GM23338 (cell line): Measurements from ENCODE around the gene DPP10. TPM values are rescaled to one million over a fixed set of nuclear protein-coding genes. Genes with fewer than 3 reads are reported as not detected.

Source experiments
- ATAC-seq: fragments of 200-7000 bp; cut with Tn5 transposase; 3 replicates; pipeline ENCODE4 v1.9.1; 2020
- DNase-seq: peaks from one replicate; pipeline ENCODE4 v3.0.0-alpha.2; 2015; ENCODE audit warnings: low spot score
- H2AFZ ChIP-seq: fragments of 200-600 bp; sonication (generic); 2 replicates; pipeline ENCODE4 v1.8.0; 2016; ENCODE audit warnings: antibody characterized with exemption, mild to moderate bottlenecking, moderate library complexity
- H3F3A ChIP-seq: fragments of 200-600 bp; sonication (generic); replicated peaks from 2 replicates; pipeline ENCODE4 v1.8.0; 2017; ENCODE audit warnings: antibody characterized with exemption, mixed run types, low read depth
- H3K27ac ChIP-seq: fragments of 200-600 bp; sonication (generic); 2 replicates; pipeline ENCODE4 v1.6.1; 2016; ENCODE audit warnings: low read depth
- H3K27me3 ChIP-seq: fragments of 200-600 bp; sonication (generic); 2 replicates; pipeline ENCODE4 v1.8.0; 2016; ENCODE audit warnings: mild to moderate bottlenecking, mixed run types, moderate library complexity; ENCODE audit not compliant: insufficient read depth
- H3K36me3 ChIP-seq: fragments of 200-600 bp; sonication (generic); 2 replicates; pipeline ENCODE4 v1.8.0; 2016; ENCODE audit warnings: mild to moderate bottlenecking; ENCODE audit not compliant: insufficient read depth
- H3K4me1 ChIP-seq: fragments of 200-600 bp; sonication (generic); 2 replicates; pipeline ENCODE4 v1.8.0; 2016; ENCODE audit warnings: mild to moderate bottlenecking, moderate library complexity; ENCODE audit not compliant: insufficient read depth
- H3K4me2 ChIP-seq: fragments of 200-600 bp; sonication (generic); 2 replicates; pipeline ENCODE4 v1.7.1; 2017; ENCODE audit warnings: mixed run types
- H3K4me3 ChIP-seq: fragments of 200-600 bp; sonication (generic); 2 replicates; pipeline ENCODE4 v1.6.1; 2016; ENCODE audit warnings: mixed run types
- H3K79me2 ChIP-seq: fragments of 200-600 bp; sonication (generic); replicated peaks from 2 replicates; pipeline ENCODE4 v1.8.0; 2017; ENCODE audit warnings: mild to moderate bottlenecking; ENCODE audit not compliant: insufficient read depth
- H3K9me2 ChIP-seq: fragments of 200-600 bp; sonication (generic); 2 replicates; pipeline ENCODE4 v1.8.0; 2017; ENCODE audit not compliant: insufficient read depth
- H4K20me1 ChIP-seq: fragments of 200-600 bp; sonication (generic); replicated peaks from 2 replicates; pipeline ENCODE4 v1.8.0; 2017; ENCODE audit warnings: mild to moderate bottlenecking; ENCODE audit not compliant: insufficient read depth
- H3K27ac Mint-ChIP-seq: 2 replicates; pipeline ENCODE4 v1.8.0; 2020; ENCODE audit warnings: inconsistent platforms, mild to moderate bottlenecking, moderate library complexity, mixed read lengths
- H3K27me3 Mint-ChIP-seq: 3 replicates; pipeline ENCODE4 v1.8.0; 2022; ENCODE audit warnings: low read depth, mild to moderate bottlenecking, moderate library complexity, mixed read lengths, inconsistent platforms; ENCODE audit not compliant: insufficient read depth, poor library complexity
- H3K36me3 Mint-ChIP-seq: 3 replicates; pipeline ENCODE4 v1.8.0; 2021; ENCODE audit warnings: low read depth, mild to moderate bottlenecking, inconsistent platforms, moderate library complexity, mixed read lengths
- H3K4me1 Mint-ChIP-seq: 3 replicates; pipeline ENCODE4 v1.8.0; 2020; ENCODE audit warnings: mild to moderate bottlenecking, inconsistent platforms, mixed read lengths
- H3K4me3 Mint-ChIP-seq: 3 replicates; pipeline ENCODE4 v1.8.0; 2021; ENCODE audit warnings: moderate library complexity, mild to moderate bottlenecking, inconsistent platforms, mixed read lengths
- H3K9me3 Mint-ChIP-seq: 3 replicates; pipeline ENCODE4 v1.8.0; 2020; ENCODE audit warnings: moderate library complexity, mild to moderate bottlenecking, inconsistent platforms, mixed read lengths
- CREB1 ChIP-seq: fragments of 250-450 bp; sonication (Bioruptor Pico); IDR thresholded peaks from 2 replicates; pipeline ENCODE4 v1.5.0; 2020; ENCODE audit warnings: low read depth, mild to moderate bottlenecking, moderate library complexity
- EZH2 ChIP-seq: fragments of 200-600 bp; sonication (generic); IDR thresholded peaks from one replicate; pipeline ENCODE4 v1.8.0; 2017; ENCODE audit warnings: antibody characterized with exemption, mild to moderate bottlenecking, low read depth; ENCODE audit not compliant: unreplicated experiment
- EZH2phosphoT487 ChIP-seq: fragments of 200-600 bp; sonication (generic); IDR thresholded peaks from one replicate; pipeline ENCODE4 v1.8.1; 2018; ENCODE audit warnings: antibody characterized with exemption; ENCODE audit not compliant: unreplicated experiment
- JUNB ChIP-seq: IDR thresholded peaks from one replicate; pipeline ENCODE4 v1.6.1; 2016; ENCODE audit warnings: antibody characterized with exemption; ENCODE audit not compliant: unreplicated experiment
- NANOG ChIP-seq: IDR thresholded peaks from 2 replicates; pipeline ENCODE4 v1.6.1; 2016; ENCODE audit warnings: antibody characterized with exemption, borderline replicate concordance
- POLR2AphosphoS5 ChIP-seq: IDR thresholded peaks from 2 replicates; pipeline ENCODE4 v1.6.1; 2016; ENCODE audit warnings: antibody characterized with exemption, low read depth
- STAT1 ChIP-seq: IDR thresholded peaks from one replicate; pipeline ENCODE4 v1.6.1; 2016; ENCODE audit warnings: antibody characterized with exemption; ENCODE audit not compliant: unreplicated experiment
- ZNF114 ChIP-seq: fragments of 250-450 bp; sonication (Bioruptor Pico); IDR thresholded peaks from 2 replicates; pipeline ENCODE4 v1.5.0; 2020; ENCODE audit warnings: mild to moderate bottlenecking, moderate library complexity
- ZNF331 ChIP-seq: fragments of 250-450 bp; sonication (Bioruptor Pico); IDR thresholded peaks from 2 replicates; pipeline ENCODE4 v1.5.0; 2020; ENCODE audit warnings: low read depth, mild to moderate bottlenecking, moderate library complexity
- polyA plus RNA-seq: library from polyadenylated mRNA; unstranded; fragments of >200 nt; fragmentation: Nextera tagmentation; extraction: Ambion mirVana; gene quantifications from 2 replicates; pipeline ENCODE4 v1.2.1, GENCODE V29; 2016
- total RNA-seq: library from RNA; depleted of rRNA; stranded (reverse); fragments of >200 nt; shearing (Covaris generic); gene quantifications from 2 replicates; pipeline ENCODE4 v1.2.3, GENCODE V29; 2014
- TF ChIP-seq, protein P1 (sequence below), 2 experiments: fragments of 200-600 bp in 1 of 2; sonication (generic) in 1 of 2; conservative IDR thresholded peaks; 2 replicates each; pipeline versions ENCODE4 v1.5.1 to v1.6.1; 2016 to 2017; ENCODE audit warnings: antibody characterized with exemption in 2 of 2, low read depth in 2 of 2, mild to moderate bottlenecking in 2 of 2, moderate library complexity in 1 of 2
- TF ChIP-seq, protein P2 (sequence below): IDR thresholded peaks from one replicate; pipeline ENCODE4 v1.6.1; 2018; ENCODE audit warnings: antibody characterized with exemption; ENCODE audit not compliant: unreplicated experiment
- TF ChIP-seq, protein P3 (sequence below): IDR thresholded peaks from 2 replicates; pipeline ENCODE4 v1.6.1; 2016; ENCODE audit warnings: antibody characterized with exemption
- TF ChIP-seq, protein P4 (sequence below): fragments of 250-450 bp; sonication (Bioruptor Pico); IDR thresholded peaks from 2 replicates; pipeline ENCODE4 v1.5.0; 2020; ENCODE audit warnings: mild to moderate bottlenecking, moderate library complexity

Gene DPP10
- total and polyA plus RNA-seq, 2 experiments from 2014 or later: 3.6 to 14.8 TPM

DNA sequence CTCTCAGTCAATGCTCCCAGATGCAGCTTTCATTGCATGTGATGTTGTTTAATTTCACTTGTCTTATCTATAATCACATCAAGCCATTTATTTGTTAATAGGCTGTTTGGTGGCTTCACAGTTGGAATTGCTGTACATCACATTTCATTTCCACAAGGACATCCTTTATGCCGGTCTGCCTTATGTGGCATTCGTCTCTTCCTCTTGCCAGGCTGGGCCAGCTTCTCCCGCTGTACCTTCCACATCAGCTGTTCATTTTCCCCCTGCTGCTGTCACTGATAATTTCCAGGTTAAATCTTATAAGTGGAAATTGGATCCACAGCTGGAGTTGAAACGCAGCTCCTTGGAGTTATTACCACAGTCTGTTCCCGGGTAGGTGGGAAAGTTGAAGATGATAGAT, 110.6 kb downstream of the DPP10 start:
- no peak for TF ChIP-seq EZH2
- TF ChIP-seq NANOG: no peak
- TF ChIP-seq STAT1: no peak
- no peak for TF ChIP-seq ZNF114
- TF ChIP-seq CREB1: no peak
- TF ChIP-seq, protein P1, sequence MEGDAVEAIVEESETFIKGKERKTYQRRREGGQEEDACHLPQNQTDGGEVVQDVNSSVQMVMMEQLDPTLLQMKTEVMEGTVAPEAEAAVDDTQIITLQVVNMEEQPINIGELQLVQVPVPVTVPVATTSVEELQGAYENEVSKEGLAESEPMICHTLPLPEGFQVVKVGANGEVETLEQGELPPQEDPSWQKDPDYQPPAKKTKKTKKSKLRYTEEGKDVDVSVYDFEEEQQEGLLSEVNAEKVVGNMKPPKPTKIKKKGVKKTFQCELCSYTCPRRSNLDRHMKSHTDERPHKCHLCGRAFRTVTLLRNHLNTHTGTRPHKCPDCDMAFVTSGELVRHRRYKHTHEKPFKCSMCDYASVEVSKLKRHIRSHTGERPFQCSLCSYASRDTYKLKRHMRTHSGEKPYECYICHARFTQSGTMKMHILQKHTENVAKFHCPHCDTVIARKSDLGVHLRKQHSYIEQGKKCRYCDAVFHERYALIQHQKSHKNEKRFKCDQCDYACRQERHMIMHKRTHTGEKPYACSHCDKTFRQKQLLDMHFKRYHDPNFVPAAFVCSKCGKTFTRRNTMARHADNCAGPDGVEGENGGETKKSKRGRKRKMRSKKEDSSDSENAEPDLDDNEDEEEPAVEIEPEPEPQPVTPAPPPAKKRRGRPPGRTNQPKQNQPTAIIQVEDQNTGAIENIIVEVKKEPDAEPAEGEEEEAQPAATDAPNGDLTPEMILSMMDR (conservative IDR thresholded peaks at IDR 0.05; ENCODE audit: low read depth in 2 of 2): no peak
- TF ChIP-seq, protein P2, sequence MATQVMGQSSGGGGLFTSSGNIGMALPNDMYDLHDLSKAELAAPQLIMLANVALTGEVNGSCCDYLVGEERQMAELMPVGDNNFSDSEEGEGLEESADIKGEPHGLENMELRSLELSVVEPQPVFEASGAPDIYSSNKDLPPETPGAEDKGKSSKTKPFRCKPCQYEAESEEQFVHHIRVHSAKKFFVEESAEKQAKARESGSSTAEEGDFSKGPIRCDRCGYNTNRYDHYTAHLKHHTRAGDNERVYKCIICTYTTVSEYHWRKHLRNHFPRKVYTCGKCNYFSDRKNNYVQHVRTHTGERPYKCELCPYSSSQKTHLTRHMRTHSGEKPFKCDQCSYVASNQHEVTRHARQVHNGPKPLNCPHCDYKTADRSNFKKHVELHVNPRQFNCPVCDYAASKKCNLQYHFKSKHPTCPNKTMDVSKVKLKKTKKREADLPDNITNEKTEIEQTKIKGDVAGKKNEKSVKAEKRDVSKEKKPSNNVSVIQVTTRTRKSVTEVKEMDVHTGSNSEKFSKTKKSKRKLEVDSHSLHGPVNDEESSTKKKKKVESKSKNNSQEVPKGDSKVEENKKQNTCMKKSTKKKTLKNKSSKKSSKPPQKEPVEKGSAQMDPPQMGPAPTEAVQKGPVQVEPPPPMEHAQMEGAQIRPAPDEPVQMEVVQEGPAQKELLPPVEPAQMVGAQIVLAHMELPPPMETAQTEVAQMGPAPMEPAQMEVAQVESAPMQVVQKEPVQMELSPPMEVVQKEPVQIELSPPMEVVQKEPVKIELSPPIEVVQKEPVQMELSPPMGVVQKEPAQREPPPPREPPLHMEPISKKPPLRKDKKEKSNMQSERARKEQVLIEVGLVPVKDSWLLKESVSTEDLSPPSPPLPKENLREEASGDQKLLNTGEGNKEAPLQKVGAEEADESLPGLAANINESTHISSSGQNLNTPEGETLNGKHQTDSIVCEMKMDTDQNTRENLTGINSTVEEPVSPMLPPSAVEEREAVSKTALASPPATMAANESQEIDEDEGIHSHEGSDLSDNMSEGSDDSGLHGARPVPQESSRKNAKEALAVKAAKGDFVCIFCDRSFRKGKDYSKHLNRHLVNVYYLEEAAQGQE: no peak
- TF ChIP-seq POLR2AphosphoS5: no peak
- TF ChIP-seq, protein P3, sequence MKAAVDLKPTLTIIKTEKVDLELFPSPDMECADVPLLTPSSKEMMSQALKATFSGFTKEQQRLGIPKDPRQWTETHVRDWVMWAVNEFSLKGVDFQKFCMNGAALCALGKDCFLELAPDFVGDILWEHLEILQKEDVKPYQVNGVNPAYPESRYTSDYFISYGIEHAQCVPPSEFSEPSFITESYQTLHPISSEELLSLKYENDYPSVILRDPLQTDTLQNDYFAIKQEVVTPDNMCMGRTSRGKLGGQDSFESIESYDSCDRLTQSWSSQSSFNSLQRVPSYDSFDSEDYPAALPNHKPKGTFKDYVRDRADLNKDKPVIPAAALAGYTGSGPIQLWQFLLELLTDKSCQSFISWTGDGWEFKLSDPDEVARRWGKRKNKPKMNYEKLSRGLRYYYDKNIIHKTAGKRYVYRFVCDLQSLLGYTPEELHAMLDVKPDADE: no peak
- TF ChIP-seq, protein P4, sequence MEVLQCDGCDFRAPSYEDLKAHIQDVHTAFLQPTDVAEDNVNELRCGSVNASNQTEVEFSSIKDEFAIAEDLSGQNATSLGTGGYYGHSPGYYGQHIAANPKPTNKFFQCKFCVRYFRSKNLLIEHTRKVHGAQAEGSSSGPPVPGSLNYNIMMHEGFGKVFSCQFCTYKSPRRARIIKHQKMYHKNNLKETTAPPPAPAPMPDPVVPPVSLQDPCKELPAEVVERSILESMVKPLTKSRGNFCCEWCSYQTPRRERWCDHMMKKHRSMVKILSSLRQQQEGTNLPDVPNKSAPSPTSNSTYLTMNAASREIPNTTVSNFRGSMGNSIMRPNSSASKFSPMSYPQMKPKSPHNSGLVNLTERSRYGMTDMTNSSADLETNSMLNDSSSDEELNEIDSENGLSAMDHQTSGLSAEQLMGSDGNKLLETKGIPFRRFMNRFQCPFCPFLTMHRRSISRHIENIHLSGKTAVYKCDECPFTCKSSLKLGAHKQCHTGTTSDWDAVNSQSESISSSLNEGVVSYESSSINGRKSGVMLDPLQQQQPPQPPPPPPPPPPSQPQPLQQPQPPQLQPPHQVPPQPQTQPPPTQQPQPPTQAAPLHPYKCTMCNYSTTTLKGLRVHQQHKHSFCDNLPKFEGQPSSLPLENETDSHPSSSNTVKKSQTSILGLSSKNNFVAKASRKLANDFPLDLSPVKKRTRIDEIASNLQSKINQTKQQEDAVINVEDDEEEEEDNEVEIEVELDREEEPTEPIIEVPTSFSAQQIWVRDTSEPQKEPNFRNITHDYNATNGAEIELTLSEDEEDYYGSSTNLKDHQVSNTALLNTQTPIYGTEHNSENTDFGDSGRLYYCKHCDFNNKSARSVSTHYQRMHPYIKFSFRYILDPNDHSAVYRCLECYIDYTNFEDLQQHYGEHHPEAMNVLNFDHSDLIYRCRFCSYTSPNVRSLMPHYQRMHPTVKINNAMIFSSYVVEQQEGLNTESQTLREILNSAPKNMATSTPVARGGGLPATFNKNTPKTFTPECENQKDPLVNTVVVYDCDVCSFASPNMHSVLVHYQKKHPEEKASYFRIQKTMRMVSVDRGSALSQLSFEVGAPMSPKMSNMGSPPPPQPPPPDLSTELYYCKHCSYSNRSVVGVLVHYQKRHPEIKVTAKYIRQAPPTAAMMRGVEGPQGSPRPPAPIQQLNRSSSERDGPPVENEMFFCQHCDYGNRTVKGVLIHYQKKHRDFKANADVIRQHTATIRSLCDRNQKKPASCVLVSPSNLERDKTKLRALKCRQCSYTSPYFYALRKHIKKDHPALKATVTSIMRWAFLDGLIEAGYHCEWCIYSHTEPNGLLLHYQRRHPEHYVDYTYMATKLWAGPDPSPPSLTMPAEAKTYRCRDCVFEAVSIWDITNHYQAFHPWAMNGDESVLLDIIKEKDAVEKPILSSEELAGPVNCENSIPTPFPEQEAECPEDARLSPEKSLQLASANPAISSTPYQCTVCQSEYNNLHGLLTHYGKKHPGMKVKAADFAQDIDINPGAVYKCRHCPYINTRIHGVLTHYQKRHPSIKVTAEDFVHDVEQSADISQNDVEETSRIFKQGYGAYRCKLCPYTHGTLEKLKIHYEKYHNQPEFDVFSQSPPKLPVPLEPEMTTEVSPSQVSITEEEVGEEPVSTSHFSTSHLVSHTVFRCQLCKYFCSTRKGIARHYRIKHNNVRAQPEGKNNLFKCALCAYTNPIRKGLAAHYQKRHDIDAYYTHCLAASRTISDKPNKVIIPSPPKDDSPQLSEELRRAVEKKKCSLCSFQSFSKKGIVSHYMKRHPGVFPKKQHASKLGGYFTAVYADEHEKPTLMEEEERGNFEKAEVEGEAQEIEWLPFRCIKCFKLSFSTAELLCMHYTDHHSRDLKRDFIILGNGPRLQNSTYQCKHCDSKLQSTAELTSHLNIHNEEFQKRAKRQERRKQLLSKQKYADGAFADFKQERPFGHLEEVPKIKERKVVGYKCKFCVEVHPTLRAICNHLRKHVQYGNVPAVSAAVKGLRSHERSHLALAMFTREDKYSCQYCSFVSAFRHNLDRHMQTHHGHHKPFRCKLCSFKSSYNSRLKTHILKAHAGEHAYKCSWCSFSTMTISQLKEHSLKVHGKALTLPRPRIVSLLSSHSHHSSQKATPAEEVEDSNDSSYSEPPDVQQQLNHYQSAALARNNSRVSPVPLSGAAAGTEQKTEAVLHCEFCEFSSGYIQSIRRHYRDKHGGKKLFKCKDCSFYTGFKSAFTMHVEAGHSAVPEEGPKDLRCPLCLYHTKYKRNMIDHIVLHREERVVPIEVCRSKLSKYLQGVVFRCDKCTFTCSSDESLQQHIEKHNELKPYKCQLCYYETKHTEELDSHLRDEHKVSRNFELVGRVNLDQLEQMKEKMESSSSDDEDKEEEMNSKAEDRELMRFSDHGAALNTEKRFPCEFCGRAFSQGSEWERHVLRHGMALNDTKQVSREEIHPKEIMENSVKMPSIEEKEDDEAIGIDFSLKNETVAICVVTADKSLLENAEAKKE: no peak
- no peak for TF ChIP-seq EZH2phosphoT487
- no peak for TF ChIP-seq JUNB
- no peak for TF ChIP-seq ZNF331
- Mint-ChIP-seq H3K36me3 (no peaks in the 10 kb centered on the region), H3K27me3 (peaks cover 5% of the 10 kb centered on the region), H3K9me3 (peaks cover 2% of the 10 kb centered on the region; the same call in 1 of the 3 replicates), H3K4me1 (peaks cover 5% of the 10 kb centered on the region; the same call in 2 of the 3 replicates), H3K4me3 (no peak overlapping the region), H3K27ac (no peak overlapping the region)
- Histone ChIP-seq H3K9me2 (no peaks in the 10 kb centered on the region), H3K4me2 (no peak overlapping the region), H3K4me1 (no peaks in the 10 kb centered on the region), H3K27me3 (no peaks in the 10 kb centered on the region), H2AFZ (no peak overlapping the region), H3K4me3 (no peak overlapping the region), H3K27ac (no peak overlapping the region), H3K36me3 (no peaks in the 10 kb centered on the region), H3K79me2 (no peaks in the 10 kb centered on the region), H4K20me1 (no peaks in the 10 kb centered on the region), H3F3A (no peaks in the 10 kb centered on the region)
- no peak for ATAC-seq
- no peak for DNase-seq
